ENCODE data around the gene ZNF175.

Gene ZNF175

GRCh38 chr19:51587264-51588191 lies 16.4 kb downstream of the ZNF175 start:
- in situ Hi-C loops (cut with HindIII; ENCODE audit: low sequenced_read_pairs) = loop anchor here (5.0 kb wide), 1 partner anchor 40 kb away; no protein-coding TSS in a partner anchor

GRCh38 chr19:51589511-51589910 lies 18.4 kb downstream of the ZNF175 start:
- in situ Hi-C loops (cut with HindIII; ENCODE audit: low sequenced_read_pairs) = loop anchor here (5.0 kb wide), 1 partner anchor 42 kb away; no protein-coding TSS in a partner anchor

GRCh38 chr19:51590441-51590840 lies 19.4 kb downstream of the ZNF175 start:
- in situ Hi-C loops (cut with HindIII; ENCODE audit: low sequenced_read_pairs) = no loop called here

DNA sequence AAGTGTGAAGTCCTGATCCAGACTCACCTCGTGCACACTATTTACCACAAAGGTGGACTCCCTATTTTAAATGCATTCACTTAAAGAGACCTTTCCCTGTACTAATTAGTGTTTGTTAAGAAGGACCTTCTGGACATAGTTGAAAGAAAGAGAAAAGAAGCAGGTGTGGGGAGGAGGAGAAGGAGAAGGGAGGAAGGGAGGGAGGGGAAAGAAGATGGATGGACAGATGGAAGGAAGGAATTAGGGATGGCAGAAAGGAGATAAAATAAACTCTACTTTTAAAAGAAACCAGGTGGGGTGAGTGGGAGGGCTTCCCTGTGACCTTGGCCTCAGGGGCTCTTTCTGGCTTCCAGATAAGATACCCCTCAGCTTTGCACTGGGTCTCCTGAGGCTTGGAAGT lies 21.4 kb downstream of the ZNF175 start:
- in situ Hi-C loops (cut with HindIII; ENCODE audit: low sequenced_read_pairs) = no loop called here

- in situ Hi-C loops (cut with HindIII; ENCODE audit: low sequenced_read_pairs) = no loop called here
Measured at GRCh38 chr19:51593138-51593890, 22.2 kb downstream of the ZNF175 start.

DNA sequence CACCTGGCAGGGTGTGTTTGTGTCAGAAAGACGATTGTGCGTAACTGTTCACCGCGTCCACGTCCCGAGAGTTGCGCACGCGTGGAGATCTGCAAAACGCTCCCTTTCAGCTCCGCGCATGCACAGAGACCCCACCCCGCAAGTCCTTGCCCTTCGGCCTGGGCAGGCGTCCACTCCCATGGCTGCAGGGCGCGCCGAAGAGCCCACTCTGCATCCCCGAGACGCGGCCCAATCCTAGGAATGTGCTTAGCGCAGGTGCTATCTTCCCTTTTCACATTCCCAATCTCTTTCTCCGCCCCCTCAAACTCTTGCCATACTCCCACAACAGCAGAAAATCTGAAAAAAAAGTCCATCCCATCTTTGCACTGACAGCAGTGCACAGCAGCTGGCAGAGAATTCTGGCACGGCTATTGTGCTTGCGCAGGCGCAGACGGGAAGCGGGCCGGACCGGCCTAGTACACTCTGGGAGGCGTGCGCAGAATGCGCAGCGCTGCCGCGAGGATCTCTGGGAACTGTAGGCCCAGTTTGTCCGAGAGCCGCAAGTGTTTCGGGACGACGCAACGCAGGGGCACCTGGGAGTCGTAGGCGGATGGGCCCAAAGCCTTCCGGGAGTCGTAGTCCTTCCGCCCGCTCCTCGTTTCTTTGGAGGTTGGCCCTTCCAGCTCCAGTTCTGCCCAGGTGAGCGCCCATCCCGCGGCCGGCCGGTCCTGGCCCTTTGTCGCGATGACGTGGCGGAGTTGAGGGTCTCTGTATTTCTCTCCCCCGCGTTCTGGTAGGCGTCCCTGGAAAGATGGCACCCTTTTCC lies 23.1 kb downstream of the ZNF175 start:
- in situ Hi-C loops (cut with HindIII; ENCODE audit: low sequenced_read_pairs) = no loop called here

DNA sequence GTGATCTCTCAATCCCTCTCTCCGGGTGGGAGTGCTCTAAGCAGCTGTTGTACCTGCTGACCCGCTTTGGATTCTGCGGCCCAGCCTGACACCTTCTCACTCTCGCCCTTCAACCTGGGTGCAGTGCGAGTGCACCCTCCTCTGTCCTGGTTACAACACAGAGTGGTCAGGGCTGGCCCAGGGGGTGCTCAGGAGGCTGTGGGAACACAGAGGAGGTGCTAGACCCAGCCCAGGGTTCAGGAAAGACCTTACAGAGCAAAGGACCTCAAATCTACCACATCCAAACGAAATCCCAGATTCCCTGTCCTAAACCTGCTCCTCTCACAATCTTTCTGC lies 23.7 kb downstream of the ZNF175 start:
- in situ Hi-C loops (cut with HindIII; ENCODE audit: low sequenced_read_pairs) = no loop called here

DNA sequence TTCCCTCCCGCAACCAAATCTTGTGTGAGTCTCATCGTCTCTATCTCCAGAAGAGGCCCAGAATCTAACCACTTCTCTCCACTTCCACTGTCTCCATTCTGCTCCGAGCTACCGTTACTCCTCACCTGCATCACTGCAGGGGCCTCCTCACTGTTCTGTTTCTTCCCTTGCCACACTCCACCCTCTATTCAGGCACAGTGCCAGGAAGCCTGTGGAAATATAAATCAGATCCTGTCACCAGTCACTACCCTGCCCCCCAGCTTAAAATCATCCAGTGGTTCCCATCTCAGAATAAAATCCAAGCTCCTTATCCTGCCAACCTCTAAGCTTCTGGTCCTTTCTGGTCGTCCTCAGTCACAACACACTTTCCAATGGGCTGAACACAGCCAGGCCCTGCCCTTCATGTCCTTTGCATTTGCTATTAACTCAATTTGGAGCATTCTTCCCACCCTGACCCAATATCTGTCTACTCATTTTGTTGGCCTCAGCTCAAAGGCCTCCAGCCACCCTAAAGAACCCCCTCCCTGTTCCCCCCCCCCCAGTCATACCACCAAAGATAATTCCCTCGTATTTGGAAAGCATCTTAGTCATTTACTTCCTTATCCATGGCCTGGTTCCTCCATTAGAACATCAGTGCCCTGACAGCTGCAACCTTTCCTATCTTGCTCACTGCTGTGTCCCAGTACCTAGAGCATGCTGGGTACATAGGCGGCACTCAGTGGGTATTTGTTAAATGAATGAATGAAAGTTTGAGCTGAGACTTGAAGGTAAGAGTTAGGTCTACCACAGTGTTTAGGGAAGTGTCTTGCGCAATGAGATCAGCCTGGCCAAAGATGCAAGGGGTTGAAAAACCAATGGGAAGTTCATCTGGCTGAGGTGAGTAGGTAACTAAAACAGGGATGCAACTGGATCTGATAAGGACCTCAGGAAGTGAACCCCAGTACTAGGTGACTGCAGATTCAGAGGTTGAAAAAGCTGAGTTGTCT lies 24.4 kb downstream of the ZNF175 start:
- in situ Hi-C loops (cut with HindIII; ENCODE audit: low sequenced_read_pairs) = no loop called here

DNA sequence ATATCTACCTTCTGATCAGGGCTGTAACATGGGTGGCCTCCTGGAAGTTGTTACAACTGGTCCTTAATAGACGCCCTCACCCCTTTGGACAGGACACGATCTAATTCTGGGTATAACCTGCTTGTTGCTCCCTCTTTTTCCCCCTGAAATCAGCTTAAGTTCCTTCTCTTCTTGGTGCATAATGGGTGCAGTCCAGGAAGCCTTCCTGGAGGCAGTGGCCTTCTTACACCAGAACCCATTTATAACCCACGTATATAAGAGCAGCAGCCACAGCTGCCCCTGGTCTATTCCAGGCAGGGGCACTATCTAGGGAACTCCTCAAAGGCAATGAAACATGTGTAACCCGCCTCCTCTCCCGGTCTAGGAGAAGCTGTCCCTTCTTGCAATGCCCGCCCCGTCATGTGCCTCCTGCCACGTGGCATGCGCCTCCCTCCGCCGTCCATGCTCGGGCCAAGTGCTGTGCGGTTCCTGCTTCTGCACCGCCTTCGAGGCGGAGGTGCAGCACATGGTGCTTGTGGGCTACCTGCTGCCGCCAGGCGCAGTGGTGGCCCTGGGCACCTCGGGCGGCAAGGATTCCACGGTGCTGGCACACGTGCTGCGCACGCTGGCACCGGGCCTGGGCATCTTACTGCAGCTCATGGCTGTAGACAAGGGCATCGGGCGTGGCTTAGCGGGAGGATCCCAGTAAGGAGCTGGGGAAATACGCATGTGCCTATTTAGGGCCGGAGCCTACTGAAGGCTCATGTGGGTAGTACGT lies 27.3 kb downstream of the ZNF175 start:
- in situ Hi-C loops (cut with HindIII; ENCODE audit: low sequenced_read_pairs) = no loop called here

- in situ Hi-C loops (cut with HindIII; ENCODE audit: low sequenced_read_pairs) = no loop called here
Measured at GRCh38 chr19:51599084-51599483, 28.0 kb downstream of the ZNF175 start.

- in situ Hi-C loops (cut with HindIII; ENCODE audit: low sequenced_read_pairs) = no loop called here
Measured at GRCh38 chr19:51600940-51601580, 30.0 kb downstream of the ZNF175 start.

DNA sequence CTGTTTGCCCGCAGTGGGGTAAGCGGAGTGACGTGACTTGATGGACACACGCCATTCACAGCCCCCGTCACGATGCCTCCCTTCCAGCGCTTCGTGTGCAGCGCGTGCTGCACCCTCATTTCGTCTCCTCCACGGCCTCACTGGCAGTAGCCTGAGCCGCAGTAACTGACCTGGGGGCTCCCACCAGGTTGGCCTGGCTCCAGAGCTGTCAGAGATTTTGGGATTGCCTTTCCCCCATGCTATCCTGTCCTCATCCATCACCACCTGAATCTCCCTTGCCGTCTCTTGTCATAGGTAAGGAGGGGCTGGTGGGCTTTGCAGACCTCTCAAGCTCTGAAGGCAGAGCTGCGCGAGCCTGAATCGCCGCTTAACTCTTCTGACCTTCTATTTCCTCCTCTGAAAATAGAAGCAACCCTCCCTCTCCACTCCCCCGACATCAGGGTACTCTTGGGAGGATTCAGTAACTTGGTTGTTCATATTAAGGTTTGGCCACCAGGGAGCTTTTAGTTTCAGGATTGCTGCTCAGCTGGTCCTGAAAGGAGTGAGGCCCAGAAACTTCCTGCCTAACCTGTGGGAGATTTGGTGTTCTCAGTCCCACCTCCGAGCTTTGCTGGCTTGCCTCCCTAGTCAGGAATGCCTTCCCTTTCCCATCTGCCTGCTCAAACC lies 31.2 kb downstream of the ZNF175 start:
- in situ Hi-C loops (cut with HindIII; ENCODE audit: low sequenced_read_pairs) = no loop called here

- in situ Hi-C loops (cut with HindIII; ENCODE audit: low sequenced_read_pairs) = no loop called here
Measured at GRCh38 chr19:51607077-51607476, 36.0 kb downstream of the ZNF175 start.

DNA sequence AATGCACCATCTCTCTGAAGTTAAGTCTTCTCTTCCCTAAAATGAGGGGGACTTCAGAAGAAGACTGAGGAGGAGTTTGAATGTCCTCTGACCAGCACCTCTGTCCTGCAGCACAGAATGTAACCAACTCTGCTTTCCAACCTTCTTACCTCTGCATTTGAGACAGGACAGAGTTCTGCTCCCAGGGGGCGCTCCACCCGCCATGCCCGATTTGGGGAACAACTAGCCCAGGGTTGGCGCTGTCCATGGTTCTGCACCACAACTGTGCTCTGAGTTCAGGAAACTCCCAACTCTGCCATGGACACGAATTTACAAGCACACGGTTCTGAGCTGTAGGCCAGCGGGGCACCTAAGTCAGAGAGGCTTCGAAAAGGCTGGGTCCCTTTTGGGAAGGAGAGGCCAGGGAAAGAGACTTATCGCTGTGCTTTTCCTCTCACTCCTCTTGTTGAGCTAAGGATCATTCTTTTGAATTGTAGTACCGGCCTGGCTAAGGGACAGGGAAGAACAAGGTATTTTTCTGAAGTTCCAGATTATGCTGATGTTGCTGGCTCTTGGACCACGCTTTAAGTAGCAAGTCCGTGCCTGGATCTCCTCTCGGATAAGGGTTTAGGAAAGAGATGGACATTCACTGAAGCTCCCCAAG lies 37.0 kb downstream of the ZNF175 start:
- in situ Hi-C loops (cut with HindIII; ENCODE audit: low sequenced_read_pairs) = no loop called here

DNA sequence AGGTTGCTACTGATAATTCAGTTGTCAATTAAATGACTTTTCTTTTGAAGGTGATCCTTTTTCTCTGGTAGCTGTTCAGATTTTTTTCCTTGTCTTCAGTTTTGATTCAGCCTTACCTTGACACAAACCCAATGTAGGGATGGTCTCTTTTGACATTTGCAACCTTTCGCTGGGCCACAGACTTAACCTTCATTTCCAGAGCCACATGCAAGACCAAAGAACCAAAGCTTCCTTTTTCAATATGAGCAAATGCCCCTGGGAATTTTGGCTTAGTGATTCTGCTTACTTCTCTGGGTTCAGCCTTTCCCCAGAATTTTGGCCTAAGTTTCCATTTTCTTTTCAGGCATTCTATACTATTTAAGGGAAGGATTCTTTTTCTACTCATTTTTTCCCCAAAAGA lies 39.5 kb downstream of the ZNF175 start:
- in situ Hi-C loops (cut with HindIII; ENCODE audit: low sequenced_read_pairs) = no loop called here

- in situ Hi-C loops (cut with HindIII; ENCODE audit: low sequenced_read_pairs) = no loop called here
Measured at GRCh38 chr19:51614789-51615188, 43.7 kb downstream of the ZNF175 start.

- in situ Hi-C loops (cut with HindIII; ENCODE audit: low sequenced_read_pairs) = no loop called here
Measured at GRCh38 chr19:51615991-51616390, 44.9 kb downstream of the ZNF175 start.

DNA sequence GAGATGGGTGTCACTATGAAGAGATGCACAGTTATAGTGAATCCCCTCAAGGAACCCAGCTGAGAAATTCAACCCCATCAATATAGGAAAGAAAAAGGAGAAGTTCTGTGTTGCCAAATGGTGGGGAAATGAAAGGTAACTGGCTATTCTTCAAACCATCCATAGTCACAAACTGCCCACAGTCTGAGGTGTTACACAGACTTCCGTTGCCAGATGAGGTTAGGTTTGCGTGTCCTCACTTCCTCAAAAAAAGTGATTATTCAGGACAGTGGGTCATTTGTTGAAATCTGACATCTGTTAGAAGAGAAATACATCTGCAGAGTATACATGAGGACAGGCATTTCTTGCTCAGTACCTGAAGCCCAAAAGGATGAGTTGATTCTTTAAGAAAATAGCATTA lies 50.1 kb downstream of the ZNF175 start:
- in situ Hi-C loops (cut with HindIII; ENCODE audit: low sequenced_read_pairs) = no loop called here
